Coronary artery (tissue), 2 donors: ENCODE data around the gene PRELP.
"Not testable (repeated sequence)": the region's sequence is repeated elsewhere in the genome, so short reads cannot be mapped to it uniquely, and the experiment has no call there.

ENCODE experiments used
- DNase-seq: peaks from one replicate; pipeline ENCODE4 v3.0.0-alpha.2; 2017; ENCODE audit warnings: low spot score
- H3K27ac ChIP-seq, 2 donors: fragments of 200-600 bp; sonication (generic); one replicate each; pipeline ENCODE4 v1.5.1; 2016 to 2019
- H3K4me3 ChIP-seq: fragments of 200-600 bp; sonication (generic); 2 replicates; pipeline ENCODE4 v1.5.1; 2016; ENCODE audit warnings: mild to moderate bottlenecking, moderate library complexity
- CTCF ChIP-seq: fragments of 200-600 bp; sonication (generic); IDR thresholded peaks from one replicate; pipeline ENCODE4 v1.5.1; 2019; ENCODE audit warnings: antibody characterized with exemption

The PRELP gene

GRCh38 chr1:203462143-203462542 is 13.5 kb upstream of the PRELP start:
- TF ChIP-seq CTCF: no peak
- Histone ChIP-seq H3K4me3 (no peak overlapping the region), H3K27ac (peak overlapping the region in 1 of 2 donors; percentile 42)
- no peak for DNase-seq

DNA sequence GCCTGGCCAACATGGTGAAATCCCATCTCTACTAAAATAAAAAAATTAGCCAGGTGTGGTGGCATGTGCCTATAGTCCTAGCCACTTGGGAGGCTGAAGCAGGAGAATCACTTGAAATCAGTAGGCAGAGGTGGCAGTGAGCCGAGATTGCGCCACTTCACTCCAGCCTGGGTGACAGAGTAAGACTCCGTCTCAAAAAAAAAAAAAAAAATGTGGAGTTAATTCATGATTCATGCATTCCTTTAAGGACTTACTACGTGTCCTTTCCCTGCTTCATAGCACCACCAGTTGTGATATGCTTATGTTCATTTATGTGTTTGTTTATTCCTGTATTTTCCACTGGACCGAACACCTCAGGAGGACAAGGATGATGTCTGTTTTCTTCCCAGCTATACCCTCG is 12.7 kb upstream of the PRELP start:
- TF ChIP-seq CTCF: no peak
- peak; percentile 85 for DNase-seq
- H3K27ac ChIP-seq: peak overlapping the region; percentile 81 to 92
- H3K4me3 ChIP-seq: no peak overlapping the region

GRCh38 chr1:203463469-203464062 is 12.0 kb upstream of the PRELP start:
- Histone ChIP-seq H3K4me3 (no peak overlapping the region), H3K27ac (peak overlapping the region; percentile 81 to 92)
- peak; percentile 74 for DNase-seq

DNA sequence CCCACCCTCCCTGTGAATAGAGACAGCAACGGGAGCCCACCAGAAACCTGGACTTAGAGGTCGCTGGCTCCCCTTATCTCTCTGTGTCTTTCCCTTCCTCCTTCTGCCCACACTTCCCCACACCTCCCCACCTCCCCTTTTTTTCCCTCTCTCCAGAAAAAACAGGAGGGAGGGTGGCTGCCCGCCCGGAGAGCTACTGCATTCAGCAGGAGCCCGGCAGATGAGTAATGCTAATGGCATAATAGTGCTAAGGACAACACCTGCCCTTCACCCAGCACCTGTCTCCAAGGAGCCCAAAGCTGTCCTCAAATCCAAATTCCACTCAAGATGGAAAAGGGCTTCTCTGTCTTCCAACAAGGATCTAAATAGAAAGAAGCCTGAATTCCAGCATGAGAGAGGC is 11.4 kb upstream of the PRELP start:
- TF ChIP-seq CTCF: no peak
- peak; percentile 79 for DNase-seq
- H3K27ac ChIP-seq: peak overlapping the region; percentile 81 to 92

More at GRCh38 chr1:203463469-203464062, 12.0 kb upstream of the PRELP start:
- no peak for TF ChIP-seq CTCF

GRCh38 chr1:203464743-203465142 is 10.9 kb upstream of the PRELP start:
- Histone ChIP-seq H3K27ac (peak overlapping the region; percentile 81 to 92), H3K4me3 (no peak overlapping the region)

More for the DNA sequence above, 11.4 kb upstream of the PRELP start:
- no peak overlapping the region for H3K4me3 ChIP-seq

GRCh38 chr1:203465146-203465798 is 10.3 kb upstream of the PRELP start:
- Histone ChIP-seq H3K27ac (peak overlapping the region; percentile 81 to 92), H3K4me3 (no peak overlapping the region)
- peak; percentile 79 for DNase-seq
- TF ChIP-seq CTCF: no peak

More at GRCh38 chr1:203464743-203465142, 10.9 kb upstream of the PRELP start:
- peak; percentile 75 for DNase-seq
- TF ChIP-seq CTCF: no peak

DNA sequence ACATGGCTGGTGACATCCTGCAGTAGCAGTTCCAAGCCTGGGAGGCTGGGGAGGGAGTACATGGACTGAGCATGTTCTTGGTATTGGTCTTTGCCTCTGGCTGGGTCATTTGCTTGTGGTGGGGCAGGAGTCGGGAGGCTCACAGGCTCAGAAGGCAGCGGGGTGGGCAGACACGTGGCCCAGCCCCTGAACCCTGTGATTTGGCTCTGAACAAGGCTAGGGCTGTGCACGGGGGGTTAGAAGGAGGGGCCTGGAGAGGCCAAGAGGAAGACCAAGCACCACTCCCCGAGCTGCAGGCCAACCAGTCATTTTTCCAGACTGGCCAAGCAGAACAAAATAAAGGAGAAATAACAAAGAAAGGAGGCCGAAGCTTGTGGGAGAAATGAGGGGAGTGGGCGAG is 9.7 kb upstream of the PRELP start:
- H3K4me3 ChIP-seq: no peak overlapping the region
- H3K27ac ChIP-seq: peak overlapping the region; percentile 81 to 92
- TF ChIP-seq CTCF: no peak
- DNase-seq: peak; percentile 89

DNA sequence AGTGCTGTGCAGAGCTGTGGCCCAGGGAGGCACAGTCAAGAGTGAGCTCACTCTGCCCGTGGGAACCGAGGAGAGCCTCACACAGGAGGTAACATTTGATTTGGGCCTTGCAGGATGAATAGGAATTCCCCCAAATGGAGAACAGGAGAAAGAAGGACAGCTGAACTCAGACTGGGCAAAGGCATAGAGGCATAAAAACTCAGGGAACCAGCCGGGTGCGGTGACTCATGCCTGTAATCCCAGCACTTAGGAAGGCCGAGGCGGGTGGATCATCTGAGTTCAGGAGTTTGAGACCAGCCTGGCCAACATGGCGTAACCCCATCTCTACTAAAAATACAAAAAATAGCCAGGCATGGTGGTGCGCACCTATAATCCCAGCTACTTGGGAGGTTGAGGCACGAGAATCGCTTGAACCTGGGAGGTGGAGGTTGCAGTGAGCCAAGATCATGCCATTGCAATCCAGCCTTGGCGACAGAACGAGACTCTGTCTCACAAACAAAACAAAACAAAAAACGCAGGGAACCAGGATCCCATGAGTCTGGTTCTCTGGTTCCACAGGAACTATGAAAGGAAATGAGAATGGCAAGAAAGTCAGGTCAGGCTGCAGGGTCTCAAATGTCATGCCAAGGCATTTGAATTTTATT is 8.6 kb upstream of the PRELP start:
- not testable (repeated sequence) for H3K4me3 ChIP-seq
- DNase-seq: peak; percentile 80
- H3K27ac ChIP-seq: peak overlapping the region; percentile 81 to 92
